H9 (cell line): ENCODE data around the gene TSPEAR. TPM values are rescaled to one million over a fixed set of nuclear protein-coding genes. Genes with fewer than 3 reads are reported as not detected.

Experiments
- DNase-seq: peaks from one replicate; pipeline ENCODE4 v3.0.0-alpha.2; 2017
- H2AFZ ChIP-seq: one replicate; pipeline ENCODE4 v1.6.1; 2013; ENCODE audit warnings: mild to moderate bottlenecking, low read length, control low read depth, moderate library complexity
- H2AK5ac ChIP-seq: 2 replicates; pipeline ENCODE4 v1.6.1; 2013; ENCODE audit warnings: low read length, control low read depth, mixed read lengths; ENCODE audit not compliant: insufficient read length
- H2BK120ac ChIP-seq: one replicate; pipeline ENCODE4 v1.6.1; 2013; ENCODE audit warnings: low read depth, mild to moderate bottlenecking, low read length, control low read depth, inconsistent platforms; ENCODE audit not compliant: poor library complexity, severe bottlenecking
- H2BK12ac ChIP-seq: 2 replicates; pipeline ENCODE4 v1.6.1; 2013; ENCODE audit warnings: low read length, control low read depth, mixed read lengths, low read depth; ENCODE audit not compliant: insufficient read length
- H2BK15ac ChIP-seq: 2 replicates; pipeline ENCODE4 v1.6.1; 2013; ENCODE audit warnings: low read depth, low read length, control low read depth
- H2BK20ac ChIP-seq: one replicate; pipeline ENCODE4 v1.6.1; 2013; ENCODE audit warnings: low read depth, mild to moderate bottlenecking, low read length, control low read depth, inconsistent platforms; ENCODE audit not compliant: poor library complexity, severe bottlenecking
- H2BK5ac ChIP-seq: 2 replicates; pipeline ENCODE4 v1.6.1; 2013; ENCODE audit warnings: low read length, control low read depth, mixed read lengths; ENCODE audit not compliant: insufficient read length
- H3K14ac ChIP-seq: 2 replicates; pipeline ENCODE4 v1.6.1; 2013; ENCODE audit warnings: low read length, control low read depth; ENCODE audit not compliant: insufficient read depth
- H3K18ac ChIP-seq: 2 replicates; pipeline ENCODE4 v1.6.1; 2013; ENCODE audit warnings: low read depth, mild to moderate bottlenecking, mixed read lengths, low read length, control low read depth; ENCODE audit not compliant: insufficient read length
- H3K23ac ChIP-seq: 2 replicates; pipeline ENCODE4 v1.6.1; 2013; ENCODE audit warnings: low read length, control low read depth, mixed read lengths, low read depth; ENCODE audit not compliant: insufficient read length
- H3K23me2 ChIP-seq: 2 replicates; pipeline ENCODE4 v1.6.1; 2013; ENCODE audit warnings: low read depth, mild to moderate bottlenecking, mixed read lengths, low read length, control low read depth; ENCODE audit not compliant: insufficient read length, poor library complexity, severe bottlenecking
- H3K27ac ChIP-seq: 2 replicates; pipeline ENCODE4 v1.5.1; 2013; ENCODE audit warnings: low read length, control low read depth, mixed read lengths, low read depth; ENCODE audit not compliant: insufficient read length
- H3K27me3 ChIP-seq: 2 replicates; pipeline ENCODE4 v1.6.1; 2013; ENCODE audit warnings: low read length, control low read depth, inconsistent platforms; ENCODE audit not compliant: insufficient read depth
- H3K4ac ChIP-seq: 2 replicates; pipeline ENCODE4 v1.6.1; 2013; ENCODE audit warnings: low read depth, mild to moderate bottlenecking, control low read depth, inconsistent platforms, low read length, moderate library complexity
- H3K4me1 ChIP-seq: 2 replicates; pipeline ENCODE4 v1.6.1; 2013; ENCODE audit warnings: low read length, control low read depth, inconsistent platforms; ENCODE audit not compliant: insufficient read depth
- H3K4me2 ChIP-seq: 2 replicates; pipeline ENCODE4 v1.6.1; 2013; ENCODE audit warnings: low read length, control low read depth, mixed read lengths; ENCODE audit not compliant: insufficient read length, insufficient read depth
- H3K56ac ChIP-seq: 2 replicates; pipeline ENCODE4 v1.6.1; 2013; ENCODE audit warnings: low read depth, mild to moderate bottlenecking, mixed read lengths, low read length, control low read depth; ENCODE audit not compliant: insufficient read length
- H3K79me1 ChIP-seq: 2 replicates; pipeline ENCODE4 v1.6.1; 2013; ENCODE audit warnings: low read depth, mild to moderate bottlenecking, moderate library complexity, low read length, control low read depth, inconsistent platforms; ENCODE audit not compliant: insufficient read depth, poor library complexity, severe bottlenecking
- H3K79me2 ChIP-seq: 2 replicates; pipeline ENCODE4 v1.6.1; 2013; ENCODE audit warnings: low read length, control low read depth, inconsistent platforms; ENCODE audit not compliant: insufficient read depth
- H3K9ac ChIP-seq: 2 replicates; pipeline ENCODE4 v1.6.1; 2013; ENCODE audit warnings: low read length, control low read depth, mixed read lengths; ENCODE audit not compliant: insufficient read length; ENCODE audit errors: extremely low read depth
- H3K9me3 ChIP-seq: one replicate; pipeline ENCODE4 v1.6.1; 2013; ENCODE audit warnings: low read depth, low read length, inconsistent platforms; ENCODE audit not compliant: control insufficient read depth
- H3T11ph ChIP-seq: one replicate; pipeline ENCODE4 v1.6.1; 2013; ENCODE audit warnings: mild to moderate bottlenecking, low read length, control low read depth, inconsistent platforms
- H4K20me1 ChIP-seq: one replicate; pipeline ENCODE4 v1.6.1; 2013; ENCODE audit not compliant: control insufficient read depth, insufficient read length, insufficient read depth
- H4K5ac ChIP-seq: 2 replicates; pipeline ENCODE4 v1.6.1; 2013; ENCODE audit warnings: low read depth, mild to moderate bottlenecking, mixed read lengths, low read length, control low read depth; ENCODE audit not compliant: insufficient read length
- H4K8ac ChIP-seq: replicated peaks from 2 replicates; pipeline ENCODE4 v1.6.1; 2013; ENCODE audit warnings: low read length, control low read depth, mixed read lengths, low read depth; ENCODE audit not compliant: insufficient read length
- H4K91ac ChIP-seq: 2 replicates; pipeline ENCODE4 v1.6.1; 2013; ENCODE audit warnings: low read depth, mild to moderate bottlenecking, moderate library complexity, mixed read lengths, low read length, control low read depth; ENCODE audit not compliant: insufficient read length
- H3K27ac Mint-ChIP-seq, 3 experiments: 2 replicates in 2 of 3; 3 replicates in 1 of 3; pipeline ENCODE4 v1.8.0; 2020 to 2021; ENCODE audit warnings: mixed read lengths in 3 of 3, mild to moderate bottlenecking in 1 of 3, moderate library complexity in 1 of 3
- H3K27me3 Mint-ChIP-seq: 2 replicates; pipeline ENCODE4 v1.8.0; 2021; ENCODE audit warnings: low read depth, mild to moderate bottlenecking, moderate library complexity, mixed read lengths
- H3K36me3 Mint-ChIP-seq, 3 experiments: 2 replicates in 2 of 3; 3 replicates in 1 of 3; pipeline ENCODE4 v1.8.0; 2020 to 2021; ENCODE audit warnings: low read depth in 3 of 3, mixed read lengths in 3 of 3; ENCODE audit not compliant: insufficient read depth in 1 of 3
- H3K4me1 Mint-ChIP-seq, 2 experiments: 2 replicates each; pipeline ENCODE4 v1.8.0; 2020; ENCODE audit warnings: mixed read lengths in 2 of 2
- H3K4me3 Mint-ChIP-seq, 2 experiments: 2 replicates in 1 of 2; 3 replicates in 1 of 2; pipeline ENCODE4 v1.8.0; 2020 to 2021; ENCODE audit warnings: mild to moderate bottlenecking in 2 of 2, mixed read lengths in 2 of 2, moderate library complexity in 1 of 2
- H3K9me3 Mint-ChIP-seq, 2 experiments: 2 replicates in 1 of 2; 3 replicates in 1 of 2; pipeline ENCODE4 v1.8.0; 2020; ENCODE audit warnings: mild to moderate bottlenecking in 2 of 2, mixed read lengths in 2 of 2, moderate library complexity in 1 of 2
- WGBS: extraction: QIAGEN DNeasy Blood & Tissue Kit; methylation state at CpG from one replicate; pipeline ENCODE4 v1.1.7; 2013; ENCODE audit warnings: missing lambda C conversion rate, low lambda C conversion rate, mixed read lengths; ENCODE audit not compliant: insufficient read length; ENCODE audit errors: extremely low coverage; 5-methylcytosine and 5-hydroxymethylcytosine counted together
- total RNA-seq: library from RNA; stranded (reverse); gene quantifications from 2 replicates; pipeline ENCODE4 v1.2.1, GENCODE V29; 2021
- TF ChIP-seq, protein P1 (sequence below): fragments of 200-600 bp; sonication (generic); conservative IDR thresholded peaks from 3 replicates; pipeline ENCODE4 v1.8.0; 2021; ENCODE audit warnings: antibody characterized with exemption, mild to moderate bottlenecking

Gene TSPEAR
- total RNA-seq, 1 experiment from 2014 or later, result 1.3 TPM

GRCh38 chr21:44466996-44467858 lies 244.1 kb downstream of the TSPEAR start:
- H3K9me3 ChIP-seq, result no peaks in the 10 kb centered on the region
- Mint-ChIP-seq H3K27ac (no peak overlapping the region), H3K9me3 (no peaks in the 10 kb centered on the region; a peak in 1 of 5 replicates)

More at GRCh38 chr21:44466996-44467858, 244.1 kb downstream of the TSPEAR start:
- no peak overlapping the region for H2AK5ac ChIP-seq
- no peak overlapping the region for H3K23ac ChIP-seq
- Mint-ChIP-seq H3K4me3 (no peak overlapping the region), H3K27me3 (no peaks in the 10 kb centered on the region), H3K4me1 (peaks cover 14 to 19% of the 10 kb centered on the region in 2 experiments), H3K36me3 (no peaks in the 10 kb centered on the region; a peak in 1 of 7 replicates)
- no peak overlapping the region for H2BK12ac ChIP-seq
- H2BK20ac ChIP-seq, result no peak overlapping the region
- H3K4me2 ChIP-seq, result no peak overlapping the region
- H4K91ac ChIP-seq, result no peak overlapping the region
- no peak overlapping the region for H2BK15ac ChIP-seq
- no peak overlapping the region for H3K18ac ChIP-seq
- no CpG with 5 or more reads among the region's 36 CpGs for WGBS
- H4K5ac ChIP-seq, result no peak overlapping the region
- DNase-seq, result no peak
- H4K8ac ChIP-seq, result no peak overlapping the region
- no peak overlapping the region for H2AFZ ChIP-seq
- H3K27me3 ChIP-seq, result no peaks in the 10 kb centered on the region
- no peak overlapping the region for H2BK120ac ChIP-seq
- H4K20me1 ChIP-seq, result no peaks in the 10 kb centered on the region
- H3K14ac ChIP-seq, result no peak overlapping the region
- H3K79me1 ChIP-seq, result no peaks in the 10 kb centered on the region
- H3K4me1 ChIP-seq, result no peaks in the 10 kb centered on the region
- H3K23me2 ChIP-seq, result no peaks in the 10 kb centered on the region
- H3K27ac ChIP-seq, result no peak overlapping the region
- H3T11ph ChIP-seq, result no peak overlapping the region
- H3K9ac ChIP-seq, result no peak overlapping the region
- no peak overlapping the region for H3K56ac ChIP-seq
- H3K4ac ChIP-seq, result no peak overlapping the region
- TF ChIP-seq, protein P1, sequence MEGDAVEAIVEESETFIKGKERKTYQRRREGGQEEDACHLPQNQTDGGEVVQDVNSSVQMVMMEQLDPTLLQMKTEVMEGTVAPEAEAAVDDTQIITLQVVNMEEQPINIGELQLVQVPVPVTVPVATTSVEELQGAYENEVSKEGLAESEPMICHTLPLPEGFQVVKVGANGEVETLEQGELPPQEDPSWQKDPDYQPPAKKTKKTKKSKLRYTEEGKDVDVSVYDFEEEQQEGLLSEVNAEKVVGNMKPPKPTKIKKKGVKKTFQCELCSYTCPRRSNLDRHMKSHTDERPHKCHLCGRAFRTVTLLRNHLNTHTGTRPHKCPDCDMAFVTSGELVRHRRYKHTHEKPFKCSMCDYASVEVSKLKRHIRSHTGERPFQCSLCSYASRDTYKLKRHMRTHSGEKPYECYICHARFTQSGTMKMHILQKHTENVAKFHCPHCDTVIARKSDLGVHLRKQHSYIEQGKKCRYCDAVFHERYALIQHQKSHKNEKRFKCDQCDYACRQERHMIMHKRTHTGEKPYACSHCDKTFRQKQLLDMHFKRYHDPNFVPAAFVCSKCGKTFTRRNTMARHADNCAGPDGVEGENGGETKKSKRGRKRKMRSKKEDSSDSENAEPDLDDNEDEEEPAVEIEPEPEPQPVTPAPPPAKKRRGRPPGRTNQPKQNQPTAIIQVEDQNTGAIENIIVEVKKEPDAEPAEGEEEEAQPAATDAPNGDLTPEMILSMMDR, result no peak
- no peaks in the 10 kb centered on the region for H3K79me2 ChIP-seq
- no peak overlapping the region for H2BK5ac ChIP-seq
